Left colon (tissue), 2 donors: Measurements from ENCODE around the gene ZMYM4. TPM values are rescaled to one million over a fixed set of nuclear protein-coding genes. Genes with fewer than 3 reads are reported as not detected.
"Not testable (repeated sequence)": the region's sequence is repeated elsewhere in the genome, so short reads cannot be mapped to it uniquely, and the experiment has no call there.

Experiments used
- ATAC-seq: fragments of 200-7000 bp; cut with Tn5 transposase; one replicate; pipeline ENCODE4 v1.9.1; 2020; ENCODE audit warnings: mild to moderate bottlenecking, moderate library complexity
- DNase-seq, 2 donors: peaks; one replicate each; pipeline ENCODE4 v3.0.0-alpha.2; 2020
- intact Hi-C, 2 donors: fragments of 100-400 bp; cut with DNase I in 1 of 2; cut with micrococcal nuclease in 1 of 2; formaldehyde crosslinking; loops; one replicate each; pipeline versions ENCODE4 v1.11.2 to v1.14.0; 2022; cut with DNase I, micrococcal nuclease
- long read RNA-seq: library from polyadenylated mRNA; unstranded; transcript quantifications from one replicate; pipeline ENCODE4 v2.0.0, GENCODE V29; 2021
- total RNA-seq, 2 donors: library from RNA; stranded (reverse); fragmentation: NEBNext Ultra II Directional; extraction: Animal tissue kit (Norgen Biotek cat#: 25700); gene quantifications; one replicate each; pipeline ENCODE4 v1.2.1, GENCODE V29; 2021
- donor health status: DM: no; HTN: no; CAD: no.
- donor health status: DM: yes; HTN: yes; CAD: no.

ZMYM4 gene
- total RNA-seq, result 10 to 100 TPM; 27.6 to 31.7 TPM
- long read RNA-seq, partial matches to known transcripts, result 7 of 10 reads
- long read RNA-seq, other reads (novel, unspliced or antisense), result 3 of 10 reads

GRCh38 chr1:35268282-35269200 lies at the start of gene ZMYM4:
Gene ZMYM4, plus strand, starts transcription at chr1:35268709. Its CDS starts 338 bp downstream, at chr1:35269047.
- DNase-seq (peak; percentile 93 to 96), ATAC-seq (peak; percentile 94)
- intact Hi-C loops, result no loop called here

GRCh38 chr1:35220976-35221375 lies 47.5 kb upstream of the ZMYM4 start:
- intact Hi-C loops, result no loop called here
- ATAC-seq (no peak), DNase-seq (no peak)

GRCh38 chr1:35222322-35223083 lies 46.0 kb upstream of the ZMYM4 start:
- ATAC-seq (no peak), DNase-seq (no peak)
- intact Hi-C loops, result no loop called here

GRCh38 chr1:35223084-35223630 lies 45.4 kb upstream of the ZMYM4 start:
- intact Hi-C loops, result no loop called here
- DNase-seq, result no peak
- no peak for ATAC-seq

- intact Hi-C loops, result no loop called here
- no peak for DNase-seq
- ATAC-seq, result no peak
Measured at GRCh38 chr1:35226546-35226945, 42.0 kb upstream of the ZMYM4 start.

- no peak for ATAC-seq
- intact Hi-C loops, result no loop called here
- no peak for DNase-seq
Measured at GRCh38 chr1:35229587-35230360, 38.7 kb upstream of the ZMYM4 start.

GRCh38 chr1:35231287-35231686 lies 37.2 kb upstream of the ZMYM4 start:
- ATAC-seq (no peak), DNase-seq (no peak)
- intact Hi-C loops, result no loop called here

- DNase-seq, intact Hi-C loops, ATAC-seq: not testable (repeated sequence)
Measured at GRCh38 chr1:35236772-35237171, 31.7 kb upstream of the ZMYM4 start.

DNA sequence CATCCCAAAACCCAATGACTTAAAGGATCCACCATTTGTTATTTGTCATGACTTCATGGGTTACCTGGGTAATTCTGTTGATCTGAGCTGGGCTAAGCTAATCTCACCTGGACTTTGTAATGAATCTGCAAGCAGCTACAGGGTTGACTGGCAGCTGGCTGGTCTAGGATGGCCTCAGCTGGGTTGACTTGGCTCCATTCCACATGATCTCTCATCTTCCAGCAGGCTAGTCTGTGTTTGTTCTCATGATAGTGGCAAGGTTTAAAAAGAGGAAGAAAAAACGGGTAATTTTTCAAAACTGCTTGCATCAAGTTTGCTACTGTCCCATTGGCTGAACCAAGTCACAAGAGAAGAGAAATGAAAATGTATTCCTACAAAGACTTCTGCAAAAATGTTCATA lies 24.8 kb upstream of the ZMYM4 start:
- intact Hi-C loops, result no loop called here
- DNase-seq, result peak; percentile 31 to 46
- peak; percentile 93 for ATAC-seq

- intact Hi-C loops, result no loop called here
- ATAC-seq (no peak), DNase-seq (no peak)
Measured at GRCh38 chr1:35247256-35247655, 21.3 kb upstream of the ZMYM4 start.

- no peak for ATAC-seq
- DNase-seq, result no peak
- intact Hi-C loops, result no loop called here
Measured at GRCh38 chr1:35253941-35254340, 14.6 kb upstream of the ZMYM4 start.

DNA sequence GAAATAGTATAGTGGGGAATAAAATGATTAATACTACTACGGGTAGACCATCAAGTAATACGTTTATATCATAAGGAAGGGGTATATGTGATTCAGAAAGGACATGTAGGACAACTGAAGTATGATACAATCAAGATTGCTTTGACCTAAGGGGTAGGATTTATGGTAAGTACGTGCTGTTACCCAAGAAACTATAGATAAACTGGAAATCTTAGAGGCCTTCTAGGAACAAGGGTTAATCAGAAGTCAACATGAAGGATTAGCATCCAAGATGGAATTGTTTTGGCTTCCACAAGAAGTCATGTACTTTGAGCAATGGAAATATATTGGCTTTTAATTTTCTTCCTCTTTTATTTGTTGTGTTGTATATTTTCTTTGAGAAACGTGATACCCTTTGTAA lies 13.2 kb upstream of the ZMYM4 start:
- DNase-seq (no peak), ATAC-seq (no peak)
- intact Hi-C loops, result no loop called here

DNA sequence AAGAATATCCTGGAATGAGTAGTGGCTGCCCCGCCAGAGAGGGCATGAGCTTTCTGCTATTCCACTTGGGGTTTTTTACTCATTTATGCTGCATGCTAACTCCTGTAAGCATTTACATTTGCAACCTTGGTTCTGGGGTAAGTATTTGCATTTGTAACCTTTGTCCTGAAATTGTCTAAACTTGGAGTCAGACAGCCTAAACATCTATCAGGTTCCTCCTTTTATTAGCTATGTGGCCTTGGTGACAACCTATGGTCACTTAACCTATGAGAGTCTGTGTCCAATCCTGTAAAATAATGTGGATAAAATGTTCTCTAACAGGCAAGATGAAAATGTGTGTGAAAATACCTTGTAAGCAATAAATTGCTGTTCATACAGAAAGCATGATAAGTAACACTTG lies 8.9 kb upstream of the ZMYM4 start:
- ATAC-seq, result no peak
- intact Hi-C loops, result no loop called here
- DNase-seq, result no peak

- no peak for DNase-seq
- ATAC-seq, result peak; percentile 44
- intact Hi-C loops, result no loop called here
Measured at GRCh38 chr1:35261412-35262120, 6.9 kb upstream of the ZMYM4 start.

GRCh38 chr1:35264035-35264434 lies 4.5 kb upstream of the ZMYM4 start:
- intact Hi-C loops, result no loop called here
- DNase-seq (no peak), ATAC-seq (no peak)

DNA sequence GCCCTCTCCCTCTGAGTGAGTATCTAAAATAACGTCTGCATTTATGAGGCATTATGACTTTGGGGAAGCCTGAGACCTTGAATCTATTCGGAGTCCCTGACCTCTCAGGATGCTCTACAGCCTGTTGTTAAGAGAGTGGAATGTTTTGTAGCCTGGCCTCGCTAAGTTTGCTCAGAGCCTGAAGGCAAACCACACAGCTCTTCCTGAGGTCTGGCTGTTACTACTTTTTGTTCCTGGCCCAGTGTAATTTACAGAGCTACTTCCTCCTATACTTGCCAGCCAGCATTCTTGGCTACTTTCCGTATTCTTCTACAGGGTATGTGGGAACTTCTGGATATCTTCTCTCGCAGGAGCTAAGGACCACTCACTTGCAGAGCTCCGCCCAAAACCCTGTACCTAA lies 3.6 kb upstream of the ZMYM4 start:
- peak; percentile 68 for ATAC-seq
- DNase-seq, result peak in 1 of 2 donors; percentile 19

GRCh38 chr1:35266306-35266705 lies 2.2 kb upstream of the ZMYM4 start:
- intact Hi-C loops, result no loop called here
- ATAC-seq (no peak), DNase-seq (no peak)

More for the DNA sequence above, 3.6 kb upstream of the ZMYM4 start:
- intact Hi-C loops, result no loop called here
